Gastroesophageal sphincter (tissue), 3 donors: ENCODE data around the gene PLS3.

ENCODE experiments used
- CTCF ChIP-seq, 4 experiments: fragments of 200-600 bp in 2 of 4; fragments of 450-650 bp in 2 of 4; sonication (generic) in 1 of 4; IDR thresholded peaks; one replicate each; pipeline ENCODE4 v1.5.1; 2017 to 2019; ENCODE audit warnings: antibody characterized with exemption in 4 of 4, mild to moderate bottlenecking in 2 of 4, moderate library complexity in 2 of 4
- POLR2AphosphoS5 ChIP-seq: sonication (generic); formaldehyde crosslinking; IDR thresholded peaks from one replicate; pipeline ENCODE4 v1.6.1; 2017; ENCODE audit warnings: antibody characterized with exemption

- TF ChIP-seq POLR2AphosphoS5, result peak; percentile 72
- TF ChIP-seq CTCF (IDR thresholded peaks at IDR 0.05), result no peak
These were observed at the start of gene PLS3 for GRCh38 chrX:115560978-115561604.
